Neutrophil (primary cell): Measurements from ENCODE around the gene ZDHHC6.

Experiments used
- H3K27ac ChIP-seq: fragments of 200-600 bp; sonication (generic); 2 replicates; pipeline ENCODE4 v1.5.1; 2016; ENCODE audit warnings: mild to moderate bottlenecking, moderate library complexity
- H3K27me3 ChIP-seq: fragments of 200-600 bp; sonication (generic); 2 replicates; pipeline ENCODE4 v1.6.0; 2016; ENCODE audit warnings: mild to moderate bottlenecking
- H3K36me3 ChIP-seq: fragments of 200-600 bp; sonication (generic); 2 replicates; pipeline ENCODE4 v1.5.1; 2017
- H3K4me1 ChIP-seq, 2 experiments: fragments of 200-600 bp in 1 of 2; sonication (generic) in 1 of 2; 1 replicate in 1 of 2; 2 replicates in 1 of 2; pipeline versions ENCODE4 v1.5.1 to v1.6.1; 2013 to 2016; ENCODE audit warnings: low read depth in 1 of 2, low read length in 1 of 2, mild to moderate bottlenecking in 1 of 2, moderate library complexity in 1 of 2; ENCODE audit not compliant: control insufficient read depth in 1 of 2, insufficient read depth in 1 of 2
- H3K4me3 ChIP-seq, 2 experiments: fragments of 200-600 bp in 1 of 2; sonication (generic) in 1 of 2; 1 replicate in 1 of 2; 2 replicates in 1 of 2; pipeline ENCODE4 v1.5.1; 2013 to 2016; ENCODE audit warnings: low read depth in 1 of 2, low read length in 1 of 2, mild to moderate bottlenecking in 1 of 2, moderate library complexity in 1 of 2
- H3K9me3 ChIP-seq: fragments of 200-600 bp; sonication (generic); 2 replicates; pipeline ENCODE4 v1.5.1; 2016
- CTCF ChIP-seq: fragments of 200-600 bp; sonication (generic); IDR thresholded peaks from 2 replicates; pipeline ENCODE4 v1.5.1; 2016; ENCODE audit warnings: antibody characterized with exemption

The ZDHHC6 gene

GRCh38 chr10:112456533-112456932, 9.8 kb upstream of the ZDHHC6 start:
- no peaks in the 10 kb centered on the region for H3K9me3 ChIP-seq
- peaks cover 12% of the 10 kb centered on the region for H3K36me3 ChIP-seq
- TF ChIP-seq CTCF, result no peak
- H3K4me1 ChIP-seq, result no peaks in the 10 kb centered on the region
- H3K27me3 ChIP-seq, result no peaks in the 10 kb centered on the region
- H3K4me3 ChIP-seq, result no peak overlapping the region
- no peak overlapping the region for H3K27ac ChIP-seq

- H3K9me3 ChIP-seq, result no peaks in the 10 kb centered on the region
- no peaks in the 10 kb centered on the region for H3K36me3 ChIP-seq
- H3K27me3 ChIP-seq, result no peaks in the 10 kb centered on the region
- no peaks in the 10 kb centered on the region for H3K4me1 ChIP-seq
- no peak overlapping the region for H3K27ac ChIP-seq
- no peak overlapping the region for H3K4me3 ChIP-seq
- no peak for TF ChIP-seq CTCF
Measured at GRCh38 chr10:112454910-112455779, 8.4 kb upstream of the ZDHHC6 start.

- Histone ChIP-seq H3K9me3 (no peaks in the 10 kb centered on the region), H3K36me3 (peaks cover 14% of the 10 kb centered on the region), H3K4me3 (no peak overlapping the region), H3K27ac (no peak overlapping the region), H3K27me3 (no peaks in the 10 kb centered on the region), H3K4me1 (peaks cover 25 to 27% of the 10 kb centered on the region in 2 experiments)
- no peak for TF ChIP-seq CTCF
Measured at GRCh38 chr10:112448888-112449287, 2.2 kb upstream of the ZDHHC6 start.

- no peaks in the 10 kb centered on the region for H3K9me3 ChIP-seq
- no peak for TF ChIP-seq CTCF
- H3K4me3 ChIP-seq, result peak overlapping the region; percentile 90 to 95
- H3K4me1 ChIP-seq, result peaks cover 25 to 27% of the 10 kb centered on the region in 2 experiments
- H3K27me3 ChIP-seq, result no peaks in the 10 kb centered on the region
- peaks cover 26% of the 10 kb centered on the region for H3K36me3 ChIP-seq
- peak overlapping the region; percentile 81 for H3K27ac ChIP-seq
Measured at GRCh38 chr10:112447620-112447928, 860 bp upstream of the ZDHHC6 start.

- Histone ChIP-seq H3K9me3 (no peaks in the 10 kb centered on the region), H3K27ac (peak overlapping the region; percentile 81), H3K4me1 (peaks cover 25 to 27% of the 10 kb centered on the region in 2 experiments), H3K36me3 (peaks cover 39% of the 10 kb centered on the region), H3K4me3 (peak overlapping the region; percentile 90 to 95), H3K27me3 (no peaks in the 10 kb centered on the region)
- TF ChIP-seq CTCF, result no peak
Measured at GRCh38 chr10:112446055-112446854, 459 bp downstream of the ZDHHC6 start.
